Kidney epithelial cell (primary cell): ENCODE measurements around the gene TBC1D22A. TPM values are rescaled to one million over a fixed set of nuclear protein-coding genes. Genes with fewer than 3 reads are reported as not detected.
A peak's percentile ranks its signal among the peaks of the same experiment; 100 is the strongest.

Experiments used
- DNase-seq: peaks from one replicate; pipeline ENCODE4 v3.0.0-alpha.2; 2010; ENCODE audit warnings: low read depth
- H3K27me3 ChIP-seq: 2 replicates; pipeline ENCODE4 v1.6.0; 2011; ENCODE audit warnings: low read length; ENCODE audit not compliant: control insufficient read depth, insufficient read depth
- H3K36me3 ChIP-seq: 2 replicates; pipeline ENCODE4 v1.5.1; 2011; ENCODE audit warnings: low read length; ENCODE audit not compliant: control insufficient read depth, insufficient read depth
- H3K4me3 ChIP-seq: 2 replicates; pipeline ENCODE4 v1.5.1; 2011; ENCODE audit warnings: low read depth, mild to moderate bottlenecking, control low read depth, low read length
- CTCF ChIP-seq: IDR thresholded peaks from 2 replicates; pipeline ENCODE4 v1.5.1; 2011; ENCODE audit warnings: mild to moderate bottlenecking, moderate library complexity, low read length, control low read depth, inconsistent platforms; ENCODE audit not compliant: insufficient read depth, poor library complexity, severe bottlenecking
- total RNA-seq: library from RNA; depleted of rRNA; stranded (reverse); fragments of >200 nt; gene quantifications from 2 replicates; pipeline ENCODE4 v1.2.3, GENCODE V29; 2015

Gene TBC1D22A
- total RNA-seq, 1 donor from 2014 or later, result 25.7 TPM

DNA sequence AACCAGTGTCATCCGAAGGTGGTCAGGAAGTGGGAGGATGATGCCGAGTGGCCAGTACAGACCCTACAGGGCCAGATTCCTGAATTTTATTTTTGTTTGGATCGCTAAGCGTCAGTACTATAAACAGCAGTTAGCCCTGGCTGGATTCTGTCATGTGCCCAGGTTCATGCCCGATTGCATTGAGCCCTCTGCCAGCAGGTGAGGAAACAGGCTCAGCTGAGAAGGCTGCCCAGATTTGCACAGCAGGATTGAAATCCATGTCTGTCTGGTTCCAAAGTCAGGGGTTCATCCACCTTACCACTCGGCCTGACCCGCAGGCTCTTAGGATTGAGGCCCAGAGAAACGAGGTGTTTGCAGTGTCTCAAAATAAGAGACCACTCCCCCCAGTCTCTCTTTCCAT, 9.1 kb upstream of the TBC1D22A start:
- Histone ChIP-seq H3K27me3 (no peaks in the 10 kb centered on the region), H3K36me3 (no peaks in the 10 kb centered on the region), H3K4me3 (no peak overlapping the region)
- DNase-seq, result no peak
- TF ChIP-seq CTCF, result no peak

DNA sequence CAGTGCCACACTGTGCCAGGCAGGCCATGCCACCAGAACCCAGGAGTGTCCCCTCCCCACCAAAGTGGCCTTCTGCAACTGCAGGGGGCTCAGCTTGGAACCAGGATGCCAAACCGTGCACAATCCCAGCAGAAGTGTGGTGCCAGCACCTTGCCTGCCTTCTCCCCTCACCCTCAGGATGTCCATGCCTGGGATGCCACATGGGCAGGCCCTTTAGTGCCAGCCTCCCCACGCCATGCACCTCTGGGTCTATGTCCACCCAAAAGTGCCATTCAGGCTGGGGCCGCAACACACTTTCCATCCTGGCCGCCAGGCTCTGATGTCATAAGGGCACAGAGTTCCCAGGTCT, 8.7 kb upstream of the TBC1D22A start:
- no peaks in the 10 kb centered on the region for H3K36me3 ChIP-seq
- no peak for DNase-seq
- no peaks in the 10 kb centered on the region for H3K27me3 ChIP-seq
- no peak for TF ChIP-seq CTCF
- H3K4me3 ChIP-seq, result no peak overlapping the region

DNA sequence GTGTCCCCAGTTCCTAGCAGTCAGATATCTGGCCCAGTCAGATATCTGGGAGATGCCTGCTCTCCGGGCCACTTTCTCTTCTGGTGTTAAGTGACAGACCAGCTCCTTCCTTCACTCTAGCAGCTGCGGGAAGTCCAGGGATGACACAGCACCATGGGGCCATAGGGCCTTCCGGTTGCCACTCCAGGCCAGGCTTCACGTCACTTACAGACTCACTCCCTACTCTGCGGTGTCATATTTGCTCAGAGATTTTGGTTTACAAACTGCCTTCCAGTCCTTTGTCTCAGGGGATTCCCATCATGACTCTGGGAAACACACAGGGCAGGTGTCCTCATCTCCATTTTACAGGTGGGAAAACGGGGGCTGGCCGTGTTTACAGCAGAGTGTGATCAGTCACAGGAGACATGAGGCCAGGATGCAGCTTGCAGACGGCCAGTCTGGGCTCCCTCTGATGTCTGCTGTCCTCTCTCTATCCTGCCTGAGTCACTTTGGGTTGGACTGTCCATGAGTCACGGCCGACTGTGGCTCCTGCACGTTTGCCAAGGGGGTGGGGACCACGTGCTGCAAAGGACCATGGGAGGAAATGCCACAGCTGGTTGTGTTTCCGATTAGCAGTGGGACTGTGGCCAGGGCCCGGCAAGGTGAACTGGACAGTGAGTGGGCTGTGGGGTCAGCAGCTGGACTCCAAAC, 8.2 kb upstream of the TBC1D22A start:
- H3K4me3 ChIP-seq, result no peak overlapping the region
- no peak for TF ChIP-seq CTCF
- H3K27me3 ChIP-seq, result no peaks in the 10 kb centered on the region
- DNase-seq, result peak; percentile 89
- H3K36me3 ChIP-seq, result no peaks in the 10 kb centered on the region

DNA sequence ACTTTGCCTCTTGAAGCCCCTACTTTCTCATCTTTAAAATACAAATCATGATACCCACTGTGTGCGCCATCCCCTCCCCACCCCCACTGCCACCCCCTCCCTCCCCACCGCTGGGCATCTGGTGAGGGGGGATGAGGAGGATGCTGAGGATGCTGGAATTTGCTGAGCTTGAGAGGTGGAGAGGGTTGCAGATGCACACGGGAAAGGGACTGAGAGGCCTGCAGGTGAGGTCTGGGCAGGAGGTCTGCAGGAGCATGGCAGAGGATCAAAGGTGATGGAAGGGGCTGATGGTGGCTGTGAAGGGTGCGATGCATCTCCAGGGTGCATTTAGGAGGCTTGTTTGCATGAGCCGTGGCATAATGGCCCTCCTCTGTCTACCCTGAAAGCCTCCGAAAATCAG, 7.6 kb upstream of the TBC1D22A start:
- no peak for DNase-seq
- Histone ChIP-seq H3K36me3 (no peaks in the 10 kb centered on the region), H3K4me3 (no peak overlapping the region), H3K27me3 (no peaks in the 10 kb centered on the region)
- no peak for TF ChIP-seq CTCF

DNA sequence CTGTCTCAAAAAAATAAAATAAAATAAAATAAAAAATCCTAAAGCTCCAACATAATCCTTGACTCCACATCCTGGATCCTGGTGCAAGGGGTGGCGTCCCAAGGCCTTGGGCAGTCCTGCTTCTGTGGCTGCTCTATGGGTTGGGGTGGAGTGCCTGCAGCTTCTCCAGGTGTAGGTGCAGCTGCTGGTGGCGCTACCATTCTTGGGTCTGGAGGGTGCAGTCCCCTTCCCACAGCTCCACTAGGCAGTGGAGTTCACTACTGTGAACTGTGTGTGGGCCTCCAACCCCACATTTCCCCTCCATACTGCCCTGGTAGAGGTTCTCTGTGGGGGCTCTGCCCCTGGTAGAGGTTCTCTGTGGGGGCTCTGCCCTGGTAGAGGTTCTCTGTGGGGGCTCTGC, 6.9 kb upstream of the TBC1D22A start:
- no peak for DNase-seq
- no peak overlapping the region for H3K4me3 ChIP-seq

More for the DNA sequence above, 6.9 kb upstream of the TBC1D22A start:
- Histone ChIP-seq H3K36me3 (no peaks in the 10 kb centered on the region), H3K27me3 (no peaks in the 10 kb centered on the region)
- no peak for TF ChIP-seq CTCF
